SK-N-MC (cell line): ENCODE results near the gene RHOC.

Experiments
- EZH2 ChIP-seq: fragments of 200-600 bp; sonication (generic); IDR thresholded peaks from one replicate; pipeline ENCODE4 v1.6.1; 2017; ENCODE audit warnings: antibody characterized with exemption
- FOXP2 ChIP-seq: optimal IDR thresholded peaks from 2 replicates; pipeline ENCODE3; 2011; ENCODE audit warnings: mild to moderate bottlenecking, moderate library complexity; ENCODE audit not compliant: insufficient read depth; ENCODE audit errors: extremely low read length, control extremely low read depth
- POLR2AphosphoS5 ChIP-seq: IDR thresholded peaks from 2 replicates; pipeline ENCODE4 v1.6.1; 2012; ENCODE audit warnings: mild to moderate bottlenecking, low read depth, low read length, borderline replicate concordance

GRCh38 chr1:112711041-112711440, 4.1 kb upstream of the RHOC start:
- TF ChIP-seq POLR2AphosphoS5 = no peak
- TF ChIP-seq EZH2 = no peak
- no peak for TF ChIP-seq FOXP2
